HepG2 (cell line): ENCODE measurements around the gene CERS4. TPM values are rescaled to one million over a fixed set of nuclear protein-coding genes. Genes with fewer than 3 reads are reported as not detected.

Experiments
- ATAC-seq: fragments of 200-7000 bp; cut with Tn5 transposase; 3 replicates; pipeline ENCODE4 v1.9.1; 2020; ENCODE audit warnings: mild to moderate bottlenecking, moderate library complexity
- BruUV-seq: library from RNA; stranded (reverse); fragments of 400-500 nt; replicated peaks from 2 replicates; lab custom pipeline; 2021; lab: Mats Ljungman, UMichigan
- CTCF ChIA-PET: fragments of 300-600 bp; formaldehyde crosslinking; extraction: SDS; loops from one replicate; lab custom pipeline; 2021; ENCODE audit warnings: low total read pairs, inconsistent platforms, low intra/inter-chr PET ratio; lab: Yijun Ruan, JAX
- POLR2A ChIA-PET: fragments of 350-600 bp; sonication (Branson Sonifier 250); formaldehyde crosslinking; loops from one replicate; lab custom pipeline; 2020; ENCODE audit warnings: antibody characterized with exemption, inconsistent platforms; lab: Yijun Ruan, JAX
- DNase-seq: peaks from one replicate; pipeline ENCODE4 v3.0.0-alpha.2; 2015; ENCODE audit warnings: low spot score
- FAIRE-seq: peaks from 3 replicates; lab custom pipeline; 2011; peaks lifted over from hg19 to GRCh38; lab: Jason Lieb, UNC
- H2AFZ ChIP-seq: one replicate; pipeline ENCODE4 v1.6.1; 2011; ENCODE audit warnings: low read length, inconsistent platforms
- H3K27ac ChIP-seq: fragments of 300-600 bp; 3 replicates; pipeline ENCODE4 v1.8.0; 2011; ENCODE audit warnings: mixed run types, mild to moderate bottlenecking, mixed read lengths, low read length, inconsistent platforms; ENCODE audit not compliant: insufficient read depth; ENCODE audit errors: extremely low read length
- H3K27me3 ChIP-seq, 2 experiments: fragments of 200-600 bp in 1 of 2; 2 replicates in 1 of 2; 3 replicates in 1 of 2; pipeline versions ENCODE4 v1.6.0 to v1.8.0; 2011; ENCODE audit warnings: low read length in 2 of 2, mild to moderate bottlenecking in 2 of 2, moderate library complexity in 2 of 2, inconsistent platforms in 1 of 2; ENCODE audit not compliant: insufficient read depth in 2 of 2, control insufficient read depth in 1 of 2
- H3K36me3 ChIP-seq, 2 experiments: fragments of 200-600 bp in 1 of 2; replicated peaks in 1 of 2; 2 replicates in 1 of 2; 3 replicates in 1 of 2; pipeline versions ENCODE4 v1.5.1 to v1.8.0; 2011; ENCODE audit warnings: low read length in 2 of 2, inconsistent platforms in 1 of 2; ENCODE audit not compliant: insufficient read depth in 2 of 2, control insufficient read depth in 1 of 2
- H3K4me1 ChIP-seq: 2 replicates; pipeline ENCODE4 v1.5.1; 2012; ENCODE audit warnings: low read length, inconsistent platforms; ENCODE audit not compliant: insufficient read depth
- H3K4me2 ChIP-seq: 2 replicates; pipeline ENCODE4 v1.6.0; 2011; ENCODE audit warnings: low read depth, low read length, inconsistent platforms
- H3K4me3 ChIP-seq, 3 experiments: fragments of 200-600 bp in 1 of 3; sonication (generic), shearing (Covaris generic) in 1 of 3; replicated peaks in 1 of 3; 2 replicates each; pipeline ENCODE4 v1.5.1; 2011 to 2016; ENCODE audit warnings: low read length in 3 of 3, inconsistent platforms in 2 of 3, low read depth in 2 of 3, mild to moderate bottlenecking in 2 of 3, control low read depth in 1 of 3, mixed read lengths in 1 of 3; ENCODE audit not compliant: insufficient read depth in 1 of 3
- H3K79me2 ChIP-seq: one replicate; pipeline ENCODE4 v1.6.1; 2011; ENCODE audit warnings: low read length, inconsistent platforms; ENCODE audit not compliant: insufficient read depth
- H3K9ac ChIP-seq: 2 replicates; pipeline ENCODE4 v1.6.0; 2011; ENCODE audit warnings: mild to moderate bottlenecking, low read depth, low read length, inconsistent platforms; ENCODE audit not compliant: insufficient read depth
- H3K9me3 ChIP-seq: 2 replicates; pipeline ENCODE4 v1.5.1; 2012; ENCODE audit warnings: mild to moderate bottlenecking, low read length
- H4K20me1 ChIP-seq: 2 replicates; pipeline ENCODE4 v1.6.0; 2011; ENCODE audit warnings: inconsistent platforms, mild to moderate bottlenecking, low read length, moderate library complexity; ENCODE audit not compliant: insufficient read depth
- AGO2 ChIP-seq: fragments of 200-400 bp; formaldehyde crosslinking; optimal IDR thresholded peaks from 2 replicates; pipeline ENCODE3; 2017; ENCODE audit warnings: mild to moderate bottlenecking, low read depth, low read length, moderate library complexity
- GFI1 ChIP-seq: sonication (generic); formaldehyde crosslinking; IDR thresholded peaks from 2 replicates; pipeline ENCODE4 v1.5.0; 2020; ENCODE audit warnings: missing genetic modification reagents, mild to moderate bottlenecking, borderline replicate concordance
- KDM5B ChIP-seq: sonication (generic); formaldehyde crosslinking; IDR thresholded peaks from 2 replicates; pipeline ENCODE4 v1.4.0; 2020; ENCODE audit warnings: missing genetic modification reagents, mild to moderate bottlenecking, borderline replicate concordance
- MEIS1 ChIP-seq: sonication (generic); formaldehyde crosslinking; IDR thresholded peaks from 2 replicates; pipeline ENCODE4 v1.9.0; 2021; ENCODE audit warnings: mild to moderate bottlenecking, missing genetic modification reagents, moderate library complexity, borderline replicate concordance
- REXO4 ChIP-seq: sonication (generic); formaldehyde crosslinking; IDR thresholded peaks from 2 replicates; pipeline ENCODE4 v1.8.0; 2022; ENCODE audit warnings: missing genetic modification reagents, mild to moderate bottlenecking, borderline replicate concordance
- SRF ChIP-seq: IDR thresholded peaks from 2 replicates; pipeline ENCODE4 v1.6.1; 2011; ENCODE audit warnings: mild to moderate bottlenecking, low read depth, low read length, moderate library complexity
- ZC3H13 ChIP-seq: sonication (generic); formaldehyde crosslinking; IDR thresholded peaks from 2 replicates; pipeline ENCODE4 v1.8.1; 2023; ENCODE audit warnings: mild to moderate bottlenecking, missing genetic modification reagents, moderate library complexity
- ZNF12 ChIP-seq: sonication (generic); formaldehyde crosslinking; IDR thresholded peaks from 2 replicates; pipeline ENCODE4 v1.5.0; 2020; ENCODE audit warnings: missing genetic modification reagents
- ZNF331 ChIP-seq: sonication (generic); formaldehyde crosslinking; IDR thresholded peaks from 2 replicates; pipeline ENCODE4 v1.4.0; 2020; ENCODE audit warnings: missing genetic modification reagents
- ZSCAN21 ChIP-seq: sonication (generic); formaldehyde crosslinking; IDR thresholded peaks from 2 replicates; pipeline ENCODE4 v1.8.0; 2022; ENCODE audit warnings: mild to moderate bottlenecking, missing genetic modification reagents, moderate library complexity, borderline replicate concordance
- WGBS: methylation state at CpG from one replicate; pipeline ENCODE4 v1.1.6; 2017; ENCODE audit warnings: low lambda C conversion rate; 5-methylcytosine and 5-hydroxymethylcytosine counted together
- in situ Hi-C: cut with HindIII; loops from 2 replicates; pipeline ENCODE4 v1.10.0; 2017; ENCODE audit warnings: low pct_unique_long_range_greater_than_20kb; ENCODE audit not compliant: extremely low pct_ligation_motif_present
- intact Hi-C: fragments of 100-400 bp; cut with micrococcal nuclease; formaldehyde crosslinking; loops from one replicate; pipeline ENCODE4 v1.10.0; 2022; ENCODE audit not compliant: unreplicated experiment
- polyA plus RNA-seq, 8 experiments: library from polyadenylated mRNA; depleted of rRNA in 3 of 8; stranded (reverse) in 7 of 8; unstranded in 1 of 8; fragments of >200 nt; fragmentation: Illumina TruSeq in 4 of 8; extraction: Trizol in 4 of 8; gene quantifications; 2 replicates each; pipeline versions ENCODE4 v1.2.1 to v1.2.3, GENCODE V29; 2011 to 2016; ENCODE audit warnings: low read depth in 4 of 8, missing spikeins in 1 of 8, mixed read lengths in 1 of 8; ENCODE audit not compliant: insufficient read depth in 1 of 8
- total RNA-seq, 5 experiments: library from RNA; depleted of rRNA; stranded (reverse); fragments of >200 nt; fragmentation: Illumina TruSeq; extraction: Trizol; gene quantifications; 2 replicates each; pipeline ENCODE4 v1.2.3, GENCODE V29; 2016; ENCODE audit warnings: low read depth in 1 of 5
- TF ChIP-seq, protein P1 (sequence below): sonication (generic); formaldehyde crosslinking; IDR thresholded peaks from 2 replicates; pipeline ENCODE4 v1.5.0; 2020; ENCODE audit warnings: mild to moderate bottlenecking, missing genetic modification reagents
- TF ChIP-seq, protein P2 (sequence below): sonication (generic); formaldehyde crosslinking; IDR thresholded peaks from 2 replicates; pipeline ENCODE4 v1.5.0; 2020; ENCODE audit warnings: mild to moderate bottlenecking, missing genetic modification reagents, moderate library complexity
- TF ChIP-seq, protein P3 (sequence below): sonication (generic); formaldehyde crosslinking; conservative IDR thresholded peaks from 2 replicates; pipeline ENCODE4 v1.8.0; 2022; ENCODE audit warnings: mild to moderate bottlenecking, moderate library complexity, missing genetic modification reagents
- TF ChIP-seq, protein P4 (sequence below): sonication (generic); formaldehyde crosslinking; IDR thresholded peaks from 2 replicates; pipeline ENCODE4 v1.5.1; 2020; ENCODE audit warnings: mild to moderate bottlenecking, missing genetic modification reagents, moderate library complexity

The CERS4 gene
- total and polyA plus RNA-seq, 2 of the 13 experiments (the other 11 are each of a cell fraction or from before 2014, with no cell fraction given) = 74.7 to 83.5 TPM

DNA sequence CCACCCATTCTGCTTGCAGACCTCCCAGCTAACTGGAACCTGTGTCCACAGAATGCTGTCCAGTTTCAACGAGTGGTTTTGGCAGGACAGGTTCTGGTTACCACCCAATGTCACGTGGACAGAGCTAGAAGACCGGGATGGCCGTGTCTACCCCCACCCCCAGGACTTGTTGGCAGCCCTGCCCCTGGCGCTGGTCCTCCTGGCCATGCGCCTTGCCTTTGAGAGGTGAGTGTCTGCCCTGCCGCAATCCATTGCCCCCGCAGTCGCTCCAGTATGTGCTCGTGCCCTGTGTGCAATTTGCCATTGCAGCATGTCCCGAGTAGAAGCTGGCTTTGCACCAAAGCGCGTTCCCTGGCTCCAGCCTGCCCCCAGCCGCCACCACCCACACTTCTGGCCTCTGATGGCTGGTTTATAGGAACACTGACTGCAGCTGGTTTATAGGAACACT lies 41.9 kb downstream of the CERS4 start:
- no peak for ATAC-seq
- TF ChIP-seq REXO4 (CRISPR knock-in tag) (no peak), AGO2 (peak; percentile 69), KDM5B (CRISPR knock-in tag) (no peak), ZNF331 (CRISPR knock-in tag) (no peak), ZSCAN21 (CRISPR knock-in tag) (no peak), MEIS1 (CRISPR knock-in tag) (no peak), ZC3H13 (CRISPR knock-in tag) (no peak), SRF (no peak), ZNF12 (no peak), GFI1 (no peak)
- TF ChIP-seq, protein P1, sequence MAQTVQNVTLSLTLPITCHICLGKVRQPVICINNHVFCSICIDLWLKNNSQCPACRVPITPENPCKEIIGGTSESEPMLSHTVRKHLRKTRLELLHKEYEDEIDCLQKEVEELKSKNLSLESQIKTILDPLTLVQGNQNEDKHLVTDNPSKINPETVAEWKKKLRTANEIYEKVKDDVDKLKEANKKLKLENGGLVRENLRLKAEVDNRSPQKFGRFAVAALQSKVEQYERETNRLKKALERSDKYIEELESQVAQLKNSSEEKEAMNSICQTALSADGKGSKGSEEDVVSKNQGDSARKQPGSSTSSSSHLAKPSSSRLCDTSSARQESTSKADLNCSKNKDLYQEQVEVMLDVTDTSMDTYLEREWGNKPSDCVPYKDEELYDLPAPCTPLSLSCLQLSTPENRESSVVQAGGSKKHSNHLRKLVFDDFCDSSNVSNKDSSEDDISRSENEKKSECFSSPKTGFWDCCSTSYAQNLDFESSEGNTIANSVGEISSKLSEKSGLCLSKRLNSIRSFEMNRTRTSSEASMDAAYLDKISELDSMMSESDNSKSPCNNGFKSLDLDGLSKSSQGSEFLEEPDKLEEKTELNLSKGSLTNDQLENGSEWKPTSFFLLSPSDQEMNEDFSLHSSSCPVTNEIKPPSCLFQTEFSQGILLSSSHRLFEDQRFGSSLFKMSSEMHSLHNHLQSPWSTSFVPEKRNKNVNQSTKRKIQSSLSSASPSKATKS (CRISPR knock-in tag) = no peak
- TF ChIP-seq, protein P2, sequence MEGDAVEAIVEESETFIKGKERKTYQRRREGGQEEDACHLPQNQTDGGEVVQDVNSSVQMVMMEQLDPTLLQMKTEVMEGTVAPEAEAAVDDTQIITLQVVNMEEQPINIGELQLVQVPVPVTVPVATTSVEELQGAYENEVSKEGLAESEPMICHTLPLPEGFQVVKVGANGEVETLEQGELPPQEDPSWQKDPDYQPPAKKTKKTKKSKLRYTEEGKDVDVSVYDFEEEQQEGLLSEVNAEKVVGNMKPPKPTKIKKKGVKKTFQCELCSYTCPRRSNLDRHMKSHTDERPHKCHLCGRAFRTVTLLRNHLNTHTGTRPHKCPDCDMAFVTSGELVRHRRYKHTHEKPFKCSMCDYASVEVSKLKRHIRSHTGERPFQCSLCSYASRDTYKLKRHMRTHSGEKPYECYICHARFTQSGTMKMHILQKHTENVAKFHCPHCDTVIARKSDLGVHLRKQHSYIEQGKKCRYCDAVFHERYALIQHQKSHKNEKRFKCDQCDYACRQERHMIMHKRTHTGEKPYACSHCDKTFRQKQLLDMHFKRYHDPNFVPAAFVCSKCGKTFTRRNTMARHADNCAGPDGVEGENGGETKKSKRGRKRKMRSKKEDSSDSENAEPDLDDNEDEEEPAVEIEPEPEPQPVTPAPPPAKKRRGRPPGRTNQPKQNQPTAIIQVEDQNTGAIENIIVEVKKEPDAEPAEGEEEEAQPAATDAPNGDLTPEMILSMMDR = 0 out of 2 replicates have a peak, but pooled peaks have one; percentile 14
- TF ChIP-seq, protein P3, sequence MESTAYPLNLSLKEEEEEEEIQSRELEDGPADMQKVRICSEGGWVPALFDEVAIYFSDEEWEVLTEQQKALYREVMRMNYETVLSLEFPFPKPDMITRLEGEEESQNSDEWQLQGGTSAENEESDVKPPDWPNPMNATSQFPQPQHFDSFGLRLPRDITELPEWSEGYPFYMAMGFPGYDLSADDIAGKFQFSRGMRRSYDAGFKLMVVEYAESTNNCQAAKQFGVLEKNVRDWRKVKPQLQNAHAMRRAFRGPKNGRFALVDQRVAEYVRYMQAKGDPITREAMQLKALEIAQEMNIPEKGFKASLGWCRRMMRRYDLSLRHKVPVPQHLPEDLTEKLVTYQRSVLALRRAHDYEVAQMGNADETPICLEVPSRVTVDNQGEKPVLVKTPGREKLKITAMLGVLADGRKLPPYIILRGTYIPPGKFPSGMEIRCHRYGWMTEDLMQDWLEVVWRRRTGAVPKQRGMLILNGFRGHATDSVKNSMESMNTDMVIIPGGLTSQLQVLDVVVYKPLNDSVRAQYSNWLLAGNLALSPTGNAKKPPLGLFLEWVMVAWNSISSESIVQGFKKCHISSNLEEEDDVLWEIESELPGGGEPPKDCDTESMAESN (CRISPR knock-in tag) = no peak
- TF ChIP-seq, protein P4, sequence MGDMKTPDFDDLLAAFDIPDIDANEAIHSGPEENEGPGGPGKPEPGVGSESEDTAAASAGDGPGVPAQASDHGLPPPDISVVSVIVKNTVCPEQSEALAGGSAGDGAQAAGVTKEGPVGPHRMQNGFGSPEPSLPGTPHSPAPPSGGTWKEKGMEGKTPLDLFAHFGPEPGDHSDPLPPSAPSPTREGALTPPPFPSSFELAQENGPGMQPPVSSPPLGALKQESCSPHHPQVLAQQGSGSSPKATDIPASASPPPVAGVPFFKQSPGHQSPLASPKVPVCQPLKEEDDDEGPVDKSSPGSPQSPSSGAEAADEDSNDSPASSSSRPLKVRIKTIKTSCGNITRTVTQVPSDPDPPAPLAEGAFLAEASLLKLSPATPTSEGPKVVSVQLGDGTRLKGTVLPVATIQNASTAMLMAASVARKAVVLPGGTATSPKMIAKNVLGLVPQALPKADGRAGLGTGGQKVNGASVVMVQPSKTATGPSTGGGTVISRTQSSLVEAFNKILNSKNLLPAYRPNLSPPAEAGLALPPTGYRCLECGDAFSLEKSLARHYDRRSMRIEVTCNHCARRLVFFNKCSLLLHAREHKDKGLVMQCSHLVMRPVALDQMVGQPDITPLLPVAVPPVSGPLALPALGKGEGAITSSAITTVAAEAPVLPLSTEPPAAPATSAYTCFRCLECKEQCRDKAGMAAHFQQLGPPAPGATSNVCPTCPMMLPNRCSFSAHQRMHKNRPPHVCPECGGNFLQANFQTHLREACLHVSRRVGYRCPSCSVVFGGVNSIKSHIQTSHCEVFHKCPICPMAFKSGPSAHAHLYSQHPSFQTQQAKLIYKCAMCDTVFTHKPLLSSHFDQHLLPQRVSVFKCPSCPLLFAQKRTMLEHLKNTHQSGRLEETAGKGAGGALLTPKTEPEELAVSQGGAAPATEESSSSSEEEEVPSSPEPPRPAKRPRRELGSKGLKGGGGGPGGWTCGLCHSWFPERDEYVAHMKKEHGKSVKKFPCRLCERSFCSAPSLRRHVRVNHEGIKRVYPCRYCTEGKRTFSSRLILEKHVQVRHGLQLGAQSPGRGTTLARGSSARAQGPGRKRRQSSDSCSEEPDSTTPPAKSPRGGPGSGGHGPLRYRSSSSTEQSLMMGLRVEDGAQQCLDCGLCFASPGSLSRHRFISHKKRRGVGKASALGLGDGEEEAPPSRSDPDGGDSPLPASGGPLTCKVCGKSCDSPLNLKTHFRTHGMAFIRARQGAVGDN (CRISPR knock-in tag) = peak; percentile 41

More for the DNA sequence above, 41.9 kb downstream of the CERS4 start:
- in situ Hi-C loops = loop anchor here (5.0 to 25.0 kb wide), 2 partner anchors 94 to 239 kb away; partner anchors contain the start of gene ELAVL1
- Histone ChIP-seq H3K9me3 (no peaks in the 10 kb centered on the region), H3K79me2 (peaks cover 8% of the 10 kb centered on the region), H3K27ac (no peak overlapping the region), H3K4me2 (no peak overlapping the region), H3K27me3 (no peaks in the 10 kb centered on the region; a peak in 1 of 5 replicates), H3K9ac (no peak overlapping the region), H2AFZ (no peak overlapping the region), H3K4me3 (no peak overlapping the region), H3K4me1 (peaks cover 27% of the 10 kb centered on the region), H4K20me1 (no peaks in the 10 kb centered on the region; the same call in 1 of the 2 replicates), H3K36me3 (peaks cover 20 to 48% of the 10 kb centered on the region in 2 experiments; a peak in 4 of 5 replicates)
- FAIRE-seq (no peak), DNase-seq (no peak)
- BruUV-seq = no TSS peak
- CTCF ChIA-PET = no interaction called here
- POLR2A ChIA-PET = interaction anchor here (1.2 kb wide), 1 partner anchor 307 kb away, joined by 4 read pairs; the partner anchor contains the start of gene TIMM44
- WGBS = 96% methylated on average over 8 of the region's 14 CpGs
- intact Hi-C loops = no loop called here
